ENCODE measurements around the gene BASP1.
"Not testable (repeated sequence)": the region's sequence is repeated elsewhere in the genome, so short reads cannot be mapped to it uniquely, and the experiment has no call there.

BASP1 gene

DNA sequence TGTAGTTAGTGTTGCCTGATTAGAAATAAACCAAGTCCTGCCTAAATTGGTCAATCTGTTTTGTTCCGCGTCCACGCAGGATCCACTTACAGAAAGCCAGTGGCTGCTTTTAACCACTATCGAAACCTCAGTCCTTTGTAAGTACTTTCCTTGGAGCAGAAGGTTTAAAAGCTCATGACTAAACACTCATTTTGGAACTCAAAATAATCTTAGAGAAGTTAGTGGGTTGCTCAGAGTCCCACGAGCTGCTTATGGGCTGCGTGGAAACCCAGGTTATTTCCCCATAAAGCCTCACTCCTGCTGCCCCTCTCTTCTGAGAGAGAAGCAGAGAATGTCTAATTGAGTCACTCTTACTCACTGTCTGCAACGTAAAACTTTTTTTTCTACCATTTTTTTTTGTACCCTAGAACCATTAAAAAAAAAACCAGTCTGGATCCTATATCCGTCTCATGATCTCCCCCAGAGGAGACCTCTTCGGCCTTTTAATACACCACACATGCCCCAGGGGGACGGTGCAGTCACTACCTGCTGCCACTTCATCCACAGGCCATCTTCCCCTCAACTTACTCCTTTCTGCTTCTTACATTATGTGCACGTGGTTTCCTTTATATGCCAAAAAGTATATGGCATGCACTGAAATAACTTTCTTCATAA is 7.6 kb downstream of the BASP1 start:
- FAIRE-seq, result no peak

DNA sequence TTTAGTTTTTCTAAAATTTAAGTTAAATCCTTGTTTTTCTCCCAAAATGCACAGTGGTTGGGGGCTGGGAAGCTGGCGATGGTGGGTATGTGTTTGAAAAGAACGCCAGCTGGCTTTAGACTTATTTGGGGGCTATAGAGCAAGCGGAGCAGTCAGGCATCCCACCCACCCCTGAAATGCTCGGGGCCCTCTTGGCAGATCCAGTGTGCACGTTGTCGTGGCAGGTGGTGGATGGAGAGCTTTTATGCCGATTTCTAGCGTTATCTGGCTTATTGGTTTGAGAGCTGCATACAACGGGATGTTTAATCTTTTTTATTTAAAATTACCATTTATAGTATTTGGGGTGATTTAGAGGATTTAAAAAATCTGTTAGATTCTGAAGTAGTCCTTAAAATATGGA is 8.1 kb downstream of the BASP1 start:
- no peak for FAIRE-seq

DNA sequence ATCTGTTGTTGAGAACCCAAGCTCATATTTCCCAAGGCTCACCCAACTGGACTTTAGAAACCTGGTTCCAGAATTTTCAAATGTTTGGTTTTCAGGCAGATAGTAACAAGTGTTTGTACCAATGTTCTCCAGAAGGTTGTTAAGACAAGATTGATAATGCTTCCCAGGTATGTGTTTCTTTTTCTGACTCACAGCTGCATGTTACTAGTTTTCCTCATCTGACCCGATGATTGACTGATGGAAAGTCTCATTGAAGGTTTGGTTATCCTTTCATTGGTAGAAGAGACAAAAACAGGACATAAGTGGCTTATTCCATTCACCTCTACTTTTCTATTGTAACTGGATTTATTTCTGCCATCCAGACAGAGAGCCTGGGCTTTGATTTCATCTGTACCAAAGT is 10.4 kb downstream of the BASP1 start:
- FAIRE-seq, result no peak

DNA sequence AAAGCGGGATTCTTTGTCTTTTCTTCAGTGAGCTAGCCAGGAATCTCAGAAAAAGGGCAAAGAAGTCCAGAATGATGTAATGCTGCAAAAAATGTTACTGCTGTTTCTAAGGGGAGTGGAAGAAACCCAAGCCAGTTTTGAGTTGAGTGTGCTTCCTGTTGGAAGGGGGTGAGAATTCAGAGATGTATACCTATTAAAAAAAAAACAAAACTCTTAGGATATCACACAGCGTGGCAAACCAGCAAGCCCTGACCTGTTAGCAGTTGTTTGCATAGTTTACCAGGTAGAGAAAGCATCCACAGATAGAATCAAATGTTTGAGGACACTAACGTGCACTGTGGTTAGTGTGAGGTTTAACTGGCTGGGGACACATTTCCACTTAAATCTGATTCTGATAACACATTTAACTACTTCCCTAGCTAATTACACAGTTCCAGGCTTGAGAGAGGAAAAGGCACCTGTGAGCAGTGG is 11.4 kb downstream of the BASP1 start:
- FAIRE-seq, result no peak

DNA sequence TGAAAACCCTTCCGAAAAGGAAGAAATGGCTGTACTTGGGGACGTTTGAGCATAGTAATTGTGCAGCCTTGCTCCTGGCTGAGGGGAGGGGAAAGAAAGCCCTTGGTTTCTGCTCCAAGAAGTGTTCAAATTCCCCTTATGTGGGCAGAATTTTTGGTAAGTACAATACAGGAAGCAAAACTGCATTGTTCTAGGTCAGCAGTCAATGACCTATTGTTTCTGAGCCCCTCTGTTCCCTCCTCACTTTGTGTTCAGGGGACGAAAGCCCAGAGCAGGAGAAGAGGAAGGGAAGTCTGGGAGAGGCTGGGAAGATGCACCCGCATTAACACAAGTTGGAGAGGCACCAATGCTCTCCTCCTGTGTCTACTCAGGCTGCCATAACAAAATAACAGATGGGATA is 11.9 kb downstream of the BASP1 start:
- no peak for FAIRE-seq

DNA sequence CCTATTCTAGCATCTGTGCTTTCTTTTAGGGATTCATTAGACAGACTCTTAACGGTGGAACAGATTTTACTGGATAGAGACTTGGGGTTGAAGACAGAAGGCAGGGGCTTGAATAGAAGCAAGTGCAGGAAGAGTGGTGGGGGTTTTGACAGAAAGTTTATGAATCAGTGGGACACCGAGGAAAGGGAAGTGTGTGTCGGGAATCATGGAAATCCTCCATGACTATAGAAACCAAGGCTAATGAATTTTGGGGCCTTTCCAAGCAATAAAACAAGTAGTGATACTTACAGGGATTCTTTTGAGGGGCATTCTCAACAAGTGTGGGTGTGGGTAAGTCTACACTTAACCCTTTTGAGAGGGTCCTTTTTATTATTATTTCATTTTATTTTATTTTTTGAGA is 12.8 kb downstream of the BASP1 start:
- FAIRE-seq, result no peak

DNA sequence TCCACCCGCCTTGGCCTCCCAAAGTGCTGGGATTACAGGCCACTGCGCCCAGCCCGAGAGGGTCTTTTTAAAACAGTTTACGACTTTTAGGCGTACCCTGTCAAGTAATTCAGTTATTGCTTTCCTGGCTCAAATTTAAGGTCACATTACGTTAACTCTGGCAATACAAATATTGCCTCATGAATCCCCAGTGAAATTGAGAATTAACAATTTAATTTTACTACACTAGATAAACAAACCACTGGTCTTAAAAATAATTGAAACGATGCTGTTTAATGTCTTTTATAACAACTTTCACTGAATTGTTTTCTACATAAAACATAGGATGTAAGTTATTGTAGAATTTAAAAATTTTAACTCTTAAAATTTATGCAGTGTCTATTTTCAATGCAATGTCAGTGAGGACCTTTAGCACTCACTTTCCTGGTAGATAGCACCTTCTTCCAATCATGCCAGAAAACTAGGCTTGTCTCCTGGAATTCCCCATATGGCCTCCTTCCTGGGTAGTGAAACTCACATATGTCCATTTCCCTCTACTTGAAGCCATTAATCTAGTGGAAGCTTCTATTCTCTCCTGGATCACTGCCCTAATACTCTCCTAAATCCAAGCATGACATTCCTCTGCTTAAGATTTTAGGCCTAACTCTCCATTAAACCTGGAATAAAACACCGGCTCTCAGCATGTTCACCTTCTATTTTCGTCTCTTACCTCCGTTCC is 13.5 kb downstream of the BASP1 start:
- FAIRE-seq, result no peak

DNA sequence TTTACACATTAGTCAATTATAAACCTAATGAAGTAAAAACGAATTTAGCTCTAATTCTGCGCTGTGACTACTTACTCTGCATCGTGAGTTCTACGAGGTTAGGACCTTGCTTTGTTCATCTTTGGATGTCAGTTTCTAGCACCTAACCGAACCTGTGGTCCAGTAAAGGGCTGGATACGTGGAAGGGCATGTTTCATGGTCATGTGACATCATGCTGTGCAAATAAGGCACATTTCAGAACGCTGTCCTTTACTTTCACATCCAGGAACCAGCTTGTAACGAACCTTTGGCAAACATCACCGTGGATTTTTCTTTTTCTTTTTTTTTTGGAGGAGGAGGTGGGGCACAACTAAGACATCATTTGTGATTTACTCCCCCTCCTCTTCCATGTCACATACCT is 15.0 kb downstream of the BASP1 start:
- no peak for FAIRE-seq

DNA sequence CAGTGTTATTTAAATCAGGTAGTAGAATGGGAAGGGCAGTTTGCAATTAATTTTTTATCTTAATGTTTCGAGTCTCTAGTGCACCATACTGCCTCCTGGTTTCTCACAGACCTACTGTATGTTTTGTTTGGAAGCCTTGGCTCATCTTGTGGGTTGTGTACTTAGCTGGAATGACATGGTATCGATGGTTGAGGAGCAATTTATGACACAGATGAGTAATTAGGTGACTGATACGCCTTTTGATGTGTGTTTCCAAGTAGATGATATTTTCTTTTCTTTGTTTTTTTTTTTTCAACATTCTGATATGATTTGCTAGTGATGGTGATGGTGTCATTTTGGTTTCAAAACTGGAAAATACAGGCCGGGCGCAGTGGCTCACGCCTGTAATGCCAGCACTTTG is 16.1 kb downstream of the BASP1 start:
- FAIRE-seq, result no peak

DNA sequence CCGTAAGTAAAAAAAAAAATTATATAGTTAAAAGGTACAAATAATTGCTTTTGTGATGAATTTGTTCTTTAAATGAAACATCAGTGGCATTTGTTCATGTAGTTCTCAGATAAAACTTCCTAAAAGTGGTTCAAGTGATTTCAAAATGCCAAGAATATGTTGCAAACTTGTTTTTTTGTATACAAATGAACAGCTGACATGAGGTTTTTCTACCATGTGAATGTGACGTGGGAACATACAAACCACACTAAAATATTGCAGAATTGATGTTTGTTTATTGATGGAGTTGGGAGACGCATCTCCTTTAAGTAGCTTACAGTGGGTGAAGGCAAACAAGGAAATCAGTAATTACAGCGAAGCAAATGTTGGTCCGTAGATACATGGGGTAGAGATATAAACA is 16.9 kb downstream of the BASP1 start:
- FAIRE-seq, result no peak

DNA sequence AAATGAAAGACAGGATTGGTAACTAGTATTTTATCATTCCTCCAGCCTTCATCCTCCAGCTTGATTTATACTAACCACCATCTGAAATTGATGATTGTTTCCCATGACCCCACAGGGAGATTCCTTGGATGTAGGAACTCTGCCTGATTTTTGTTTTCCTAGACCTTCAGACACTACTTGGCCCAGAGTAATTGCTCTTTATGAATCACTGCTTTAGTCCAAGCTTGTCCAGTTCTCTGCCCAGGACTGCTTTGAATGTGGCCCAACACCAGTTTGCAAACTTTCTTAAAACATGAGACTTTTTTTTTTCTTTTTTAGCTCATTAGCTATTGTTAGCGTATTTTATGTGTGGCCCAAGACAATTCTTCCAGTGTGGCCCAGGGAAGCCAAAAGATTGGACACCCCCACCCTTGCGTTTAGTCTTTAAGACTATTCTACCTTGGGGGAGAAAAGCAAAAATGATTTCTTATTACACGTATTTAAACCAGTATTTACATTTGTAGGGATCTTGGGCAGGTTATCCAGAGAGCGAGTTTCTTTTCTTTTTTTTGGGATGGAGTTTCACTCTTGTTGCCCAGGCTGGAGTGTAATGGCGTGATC is 18.4 kb downstream of the BASP1 start:
- no peak for FAIRE-seq

DNA sequence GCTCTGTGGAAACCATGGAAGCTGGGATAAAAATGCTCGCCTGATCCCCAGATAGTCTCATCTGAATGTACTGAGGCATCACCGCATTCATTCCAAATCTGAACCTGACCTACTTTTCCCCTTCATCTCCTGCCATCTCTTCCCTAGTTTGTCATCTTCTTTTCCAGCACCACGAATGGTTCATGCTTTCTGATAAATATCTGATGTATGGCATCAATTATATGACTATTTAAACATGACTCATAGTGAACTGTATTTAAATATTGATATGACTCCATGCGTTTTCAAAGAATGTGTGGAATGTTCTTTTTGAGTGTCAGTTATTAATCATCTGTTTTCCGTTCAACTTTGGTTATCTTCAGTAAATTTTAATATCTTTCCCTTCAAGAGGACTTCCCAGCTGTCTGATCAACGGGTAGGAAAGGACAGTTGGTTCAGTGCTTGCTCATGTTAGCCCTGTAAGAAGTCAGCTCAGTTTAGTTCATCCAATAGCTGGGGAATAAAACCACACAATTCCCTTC is 21.1 kb downstream of the BASP1 start:
- no peak for FAIRE-seq

DNA sequence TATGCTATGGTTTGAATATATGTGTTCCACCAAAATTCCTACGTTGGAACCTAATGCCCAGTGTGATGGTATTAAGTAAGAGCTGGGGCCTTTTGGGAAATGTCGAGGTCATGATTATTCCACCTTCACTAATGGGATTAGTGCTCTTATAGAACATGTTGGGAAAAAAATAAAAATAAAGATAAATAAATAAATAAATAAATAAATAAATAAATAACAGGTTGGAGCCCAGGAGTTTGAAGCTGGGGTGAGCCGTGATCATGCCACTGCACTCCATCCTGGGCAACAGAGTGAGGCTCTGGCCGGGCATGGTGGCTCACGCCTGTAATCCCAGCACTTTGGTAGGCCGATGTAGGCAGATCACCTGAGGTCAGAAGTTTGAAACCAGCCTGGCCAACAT is 22.5 kb downstream of the BASP1 start:
- FAIRE-seq, result no peak

DNA sequence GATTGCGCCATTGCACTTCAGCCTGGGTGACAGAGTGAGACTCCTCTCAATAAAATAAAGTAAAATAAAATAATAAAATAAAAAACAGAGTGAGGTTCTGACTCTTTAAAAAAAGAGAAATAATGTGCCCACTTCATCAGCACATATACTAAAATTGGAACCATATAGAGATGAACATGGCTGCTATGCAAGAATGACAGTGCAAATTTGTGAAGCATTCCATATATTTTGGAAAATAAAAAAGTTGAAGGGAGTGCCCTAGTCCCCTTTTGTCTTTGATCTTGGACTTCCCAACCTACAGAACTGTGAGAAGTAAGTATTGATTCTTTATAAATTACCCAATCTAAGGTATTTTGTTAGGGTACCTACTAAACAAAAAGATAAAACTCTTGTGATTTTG is 23.1 kb downstream of the BASP1 start:
- FAIRE-seq, result no peak

DNA sequence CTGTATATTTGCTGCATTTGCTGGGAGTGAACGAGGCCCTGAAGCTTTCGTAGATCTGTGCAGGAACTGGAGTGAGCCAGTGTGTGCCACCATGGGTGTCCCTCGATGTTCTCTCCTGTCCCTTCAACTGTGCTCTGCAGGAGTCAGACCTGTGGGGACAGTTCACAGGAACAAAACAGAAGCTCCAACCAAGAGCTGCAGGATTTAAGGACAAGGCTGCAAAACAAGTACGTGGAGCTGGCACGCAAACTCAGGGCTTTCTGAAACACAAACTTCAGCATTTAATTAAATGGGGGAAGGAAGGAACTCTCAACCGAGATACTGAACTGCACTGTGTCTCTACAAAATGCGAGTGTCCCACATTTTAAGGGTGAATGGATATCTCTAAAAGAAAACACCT is 24.2 kb downstream of the BASP1 start:
- FAIRE-seq, result no peak

DNA sequence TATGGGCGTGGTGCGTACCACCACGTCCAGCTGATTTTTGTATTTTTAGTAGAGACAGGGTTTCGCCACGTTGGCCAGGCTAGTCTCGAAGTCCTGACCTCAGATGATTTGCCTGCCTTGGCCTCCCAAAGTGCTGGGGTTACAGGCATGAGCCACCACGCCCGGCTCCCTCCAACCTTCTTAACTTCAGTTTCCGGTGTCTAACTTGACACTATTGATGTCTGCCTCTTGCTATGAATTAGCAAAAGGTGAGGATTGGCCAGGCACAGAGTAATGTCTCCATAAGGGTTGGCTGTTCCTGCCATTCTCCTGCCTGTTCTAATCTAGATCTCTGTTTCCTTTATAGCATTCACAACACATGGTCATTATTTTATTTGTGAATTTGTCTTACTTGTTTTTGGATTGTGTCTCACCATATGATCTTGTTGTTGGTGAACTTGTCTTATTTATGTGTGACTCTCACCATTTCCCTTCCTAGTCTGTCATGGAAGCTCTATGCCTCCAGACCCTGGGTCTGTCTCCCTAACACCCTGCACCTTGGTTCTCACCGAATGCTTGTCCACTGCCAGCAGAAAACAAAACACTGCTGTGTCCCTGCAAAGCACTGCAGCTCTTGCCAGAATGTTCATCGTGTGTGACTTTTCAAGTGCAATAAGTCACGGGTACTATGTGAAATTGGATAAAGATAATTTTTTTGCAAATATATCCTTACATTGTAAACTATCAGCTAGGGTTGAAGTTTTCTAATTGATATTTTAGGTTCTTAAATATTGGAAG is 26.0 kb downstream of the BASP1 start:
- FAIRE-seq, result no peak

DNA sequence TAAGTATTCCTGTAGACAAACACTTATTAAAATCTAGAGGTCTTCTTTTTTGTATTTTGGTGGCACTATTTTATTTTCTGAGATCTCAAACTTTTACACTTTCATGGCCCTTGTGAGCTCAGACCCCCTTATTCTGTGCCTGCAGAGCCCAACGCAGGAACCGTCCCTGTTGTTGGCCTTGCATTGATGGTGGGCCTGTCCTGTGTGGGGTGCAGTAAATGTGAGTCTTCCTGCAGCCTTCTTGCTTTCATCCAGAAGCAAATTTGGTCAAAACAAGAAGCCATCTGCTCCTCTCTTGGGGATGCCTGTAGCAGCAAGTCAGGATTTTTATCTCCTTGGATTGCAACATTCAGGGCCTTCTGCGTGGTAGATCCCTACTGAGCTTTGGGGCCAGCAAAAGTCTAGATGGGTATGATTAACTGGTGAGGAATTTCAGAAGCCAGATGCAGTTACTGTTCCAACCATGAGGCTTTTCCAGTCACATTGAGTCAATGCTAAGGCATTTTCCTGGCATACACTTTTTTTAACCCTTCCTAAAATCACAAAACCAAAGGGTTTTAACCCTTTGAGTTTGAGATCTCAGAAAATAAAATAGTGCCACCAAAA is 31.7 kb downstream of the BASP1 start:
- no peak for FAIRE-seq

DNA sequence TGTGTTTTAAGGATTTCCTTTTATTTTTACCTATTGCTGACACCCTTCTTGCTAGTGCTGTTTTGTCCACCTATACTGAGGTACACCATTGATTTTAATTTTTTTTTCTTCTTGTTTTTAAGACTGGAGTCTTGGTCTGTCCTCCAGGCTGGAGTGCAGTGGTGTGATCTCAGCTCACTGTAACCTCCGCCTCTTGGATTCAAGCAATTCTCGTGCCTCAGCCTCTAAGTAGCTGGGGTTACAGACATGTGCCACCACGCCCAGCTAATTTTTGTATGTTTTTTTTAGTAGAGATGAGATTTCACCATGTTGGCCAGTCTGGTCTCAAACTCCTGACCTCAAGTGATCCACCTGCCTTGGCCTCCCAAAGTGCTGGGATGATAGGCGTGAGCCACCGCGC is 32.4 kb downstream of the BASP1 start:
- not testable (repeated sequence) for FAIRE-seq

DNA sequence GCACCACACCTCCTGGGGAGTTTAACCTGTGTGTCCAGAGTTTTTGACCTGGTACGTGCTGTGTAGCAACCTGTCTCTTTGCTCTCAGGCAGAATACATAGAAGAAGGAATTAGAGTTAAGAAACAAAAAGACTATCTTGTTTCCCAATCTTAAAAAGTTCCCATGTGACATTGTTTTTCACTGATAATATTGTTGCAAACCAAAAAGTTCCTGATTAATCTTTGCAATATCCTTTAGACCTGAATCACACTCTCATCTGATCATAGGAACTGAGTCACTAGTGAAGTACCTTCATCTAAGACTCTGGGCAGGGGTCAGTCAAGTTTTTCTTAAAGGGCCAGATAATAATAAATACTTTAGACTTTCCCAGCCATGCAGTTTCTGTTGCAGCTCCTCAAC is 35.1 kb downstream of the BASP1 start:
- FAIRE-seq, result no peak

DNA sequence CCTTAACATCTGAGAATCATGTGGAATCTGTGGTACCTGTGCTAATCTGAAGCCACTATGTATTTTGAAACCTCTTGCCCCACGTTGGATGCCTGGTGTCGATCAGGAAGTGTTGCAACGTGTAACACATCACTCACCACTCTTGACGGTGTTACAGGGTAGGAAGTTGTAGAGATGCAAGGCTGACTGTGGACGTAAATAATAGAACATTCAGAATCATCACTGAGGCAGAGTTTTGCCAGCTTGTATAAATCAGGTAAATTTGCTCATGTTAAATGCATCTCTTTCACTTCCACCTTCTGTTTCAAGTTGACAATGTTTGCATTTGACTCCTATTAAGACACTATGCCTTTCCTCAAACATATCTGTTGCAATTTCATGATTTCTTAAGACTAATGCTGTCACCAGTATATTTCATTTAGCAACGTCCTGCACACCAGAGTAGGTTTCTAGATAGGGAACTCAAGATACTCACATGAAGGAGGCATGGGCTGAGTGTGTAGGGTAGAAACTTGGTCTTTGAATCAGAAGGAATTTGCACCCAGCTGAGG is 38.1 kb downstream of the BASP1 start:
- no peak for FAIRE-seq

DNA sequence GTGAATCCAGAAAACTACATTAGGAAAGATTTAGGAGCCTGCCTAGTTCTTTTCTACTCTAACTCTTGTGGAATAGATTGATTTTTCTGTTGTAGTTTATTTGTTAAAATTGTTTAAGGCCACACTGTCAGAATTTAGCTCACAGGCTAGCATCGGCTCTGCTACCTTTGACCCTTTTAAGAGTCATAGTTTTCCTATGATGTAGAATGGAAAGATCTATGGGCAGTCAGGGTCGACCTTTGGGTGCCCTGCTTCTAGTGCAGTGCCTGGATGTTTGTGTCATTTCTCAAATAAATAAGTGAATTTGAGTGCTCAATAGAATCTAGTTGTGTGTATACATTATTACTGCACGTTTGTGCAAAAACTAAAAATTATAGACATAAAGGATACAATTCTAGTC is 38.7 kb downstream of the BASP1 start:
- no peak for FAIRE-seq

DNA sequence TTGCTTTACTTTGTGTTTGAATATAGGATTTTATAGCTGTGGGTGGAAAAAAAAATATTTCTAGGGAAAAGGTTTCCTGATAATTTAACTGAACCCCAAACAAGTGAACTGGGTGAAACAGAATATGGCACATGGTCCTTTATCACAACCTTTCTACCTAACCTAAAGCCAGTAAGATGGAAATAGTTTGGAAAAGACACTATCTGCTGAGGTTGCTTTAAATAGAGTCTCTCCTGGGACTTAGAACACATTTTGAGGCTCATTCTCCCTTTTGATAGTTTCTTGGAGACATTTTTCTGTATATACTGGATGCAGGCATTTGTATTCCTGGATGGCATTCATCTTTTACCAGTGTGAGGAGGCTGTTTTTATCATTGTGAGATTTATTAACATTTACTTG is 39.4 kb downstream of the BASP1 start:
- no peak for FAIRE-seq

Measured in TTC549 (cell line).